Measurements from ENCODE around the gene USP6NL. TPM values are rescaled to one million over a fixed set of nuclear protein-coding genes. Genes with fewer than 3 reads are reported as not detected.

The USP6NL gene
- total and polyA plus RNA-seq, 9 of the 15 experiments (the other 6 are each of a cell fraction or from before 2014, with no cell fraction given): 3.2 to 26.6 (median 19.8) TPM

DNA sequence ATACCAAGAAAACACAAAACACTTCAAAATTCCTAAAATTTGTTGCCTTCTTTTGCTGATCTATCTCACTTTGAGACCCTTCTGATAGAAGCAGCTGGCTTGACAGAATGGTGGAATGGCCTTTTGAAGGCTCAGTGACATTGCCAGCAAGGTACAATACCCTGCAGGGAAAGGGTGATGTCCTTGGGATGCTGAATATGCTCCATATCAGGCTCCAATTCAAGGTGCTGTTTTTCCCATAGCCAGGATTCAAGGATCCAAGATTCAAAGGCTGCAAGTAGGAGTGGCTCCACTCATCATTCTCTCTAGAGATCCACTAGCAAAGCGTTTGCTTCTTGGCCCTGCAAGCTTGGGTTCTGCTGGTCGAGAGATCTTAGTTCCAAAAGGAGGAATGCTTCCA is 120.4 kb downstream of the USP6NL start (continued):
- TF ChIP-seq, protein P1, sequence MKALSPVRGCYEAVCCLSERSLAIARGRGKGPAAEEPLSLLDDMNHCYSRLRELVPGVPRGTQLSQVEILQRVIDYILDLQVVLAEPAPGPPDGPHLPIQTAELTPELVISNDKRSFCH (CRISPR knock-in tag; IDR thresholded peaks at IDR 0.05): no peak
- TF ChIP-seq, protein P1 (tag; IDR thresholded peaks at IDR 0.05): no peak
- TF ChIP-seq, protein P2, sequence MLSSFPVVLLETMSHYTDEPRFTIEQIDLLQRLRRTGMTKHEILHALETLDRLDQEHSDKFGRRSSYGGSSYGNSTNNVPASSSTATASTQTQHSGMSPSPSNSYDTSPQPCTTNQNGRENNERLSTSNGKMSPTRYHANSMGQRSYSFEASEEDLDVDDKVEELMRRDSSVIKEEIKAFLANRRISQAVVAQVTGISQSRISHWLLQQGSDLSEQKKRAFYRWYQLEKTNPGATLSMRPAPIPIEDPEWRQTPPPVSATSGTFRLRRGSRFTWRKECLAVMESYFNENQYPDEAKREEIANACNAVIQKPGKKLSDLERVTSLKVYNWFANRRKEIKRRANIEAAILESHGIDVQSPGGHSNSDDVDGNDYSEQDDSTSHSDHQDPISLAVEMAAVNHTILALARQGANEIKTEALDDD (IDR thresholded peaks at IDR 0.05): no peak
- no peak for TF ChIP-seq RBM22 (IDR thresholded peaks at IDR 0.05; ENCODE audit: low read depth, low read length, poor library complexity, severe bottlenecking)
- TF ChIP-seq ZNF644 (tag; IDR thresholded peaks at IDR 0.05; ENCODE audit: low read depth): no peak
- TF ChIP-seq PTRF (tag; IDR thresholded peaks at IDR 0.05): no peak
- no peak for TF ChIP-seq SRSF3 (IDR thresholded peaks at IDR 0.05; ENCODE audit: insufficient read depth, low read length)
- no peak for TF ChIP-seq CCNT2 (IDR thresholded peaks at IDR 0.05; ENCODE audit: borderline replicate concordance, extremely low read depth, insufficient read length, low read depth, low read length)
- no peak for TF ChIP-seq GABPA (tag; conservative IDR thresholded peaks at IDR 0.05; ENCODE audit: low read depth)
- no peak for TF ChIP-seq POLR2A (conservative IDR thresholded peaks at IDR 0.05)
- TF ChIP-seq, protein P3, sequence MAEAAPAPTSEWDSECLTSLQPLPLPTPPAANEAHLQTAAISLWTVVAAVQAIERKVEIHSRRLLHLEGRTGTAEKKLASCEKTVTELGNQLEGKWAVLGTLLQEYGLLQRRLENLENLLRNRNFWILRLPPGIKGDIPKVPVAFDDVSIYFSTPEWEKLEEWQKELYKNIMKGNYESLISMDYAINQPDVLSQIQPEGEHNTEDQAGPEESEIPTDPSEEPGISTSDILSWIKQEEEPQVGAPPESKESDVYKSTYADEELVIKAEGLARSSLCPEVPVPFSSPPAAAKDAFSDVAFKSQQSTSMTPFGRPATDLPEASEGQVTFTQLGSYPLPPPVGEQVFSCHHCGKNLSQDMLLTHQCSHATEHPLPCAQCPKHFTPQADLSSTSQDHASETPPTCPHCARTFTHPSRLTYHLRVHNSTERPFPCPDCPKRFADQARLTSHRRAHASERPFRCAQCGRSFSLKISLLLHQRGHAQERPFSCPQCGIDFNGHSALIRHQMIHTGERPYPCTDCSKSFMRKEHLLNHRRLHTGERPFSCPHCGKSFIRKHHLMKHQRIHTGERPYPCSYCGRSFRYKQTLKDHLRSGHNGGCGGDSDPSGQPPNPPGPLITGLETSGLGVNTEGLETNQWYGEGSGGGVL (CRISPR knock-in tag; IDR thresholded peaks at IDR 0.05): no peak
- TF ChIP-seq RBM15 (IDR thresholded peaks at IDR 0.05; ENCODE audit: insufficient read depth, low read length): no peak
